Sigmoid colon (tissue), 7 donors: ENCODE measurements around the gene PRXL2A. TPM values are rescaled to one million over a fixed set of nuclear protein-coding genes. Genes with fewer than 3 reads are reported as not detected.

Experiments used
- DNase-seq: peaks from one replicate; pipeline ENCODE4 v3.0.0-alpha.2; 2019
- H3K27ac ChIP-seq, 4 donors: fragments of 200-600 bp; sonication (generic); one replicate each; pipeline ENCODE4 v1.5.1; 2016 to 2019; ENCODE audit warnings: mild to moderate bottlenecking in 1 of 4
- H3K27me3 ChIP-seq, 3 donors: fragments of 200-600 bp; sonication (generic); one replicate each; pipeline ENCODE4 v1.5.1; 2019; ENCODE audit warnings: mild to moderate bottlenecking in 1 of 3
- H3K36me3 ChIP-seq, 4 donors: fragments of 200-600 bp; sonication (generic); one replicate each; pipeline ENCODE4 v1.5.1; 2016 to 2019
- H3K4me1 ChIP-seq, 4 donors: fragments of 200-600 bp; sonication (generic); one replicate each; pipeline ENCODE4 v1.5.1; 2017 to 2019
- H3K4me3 ChIP-seq, 4 donors: fragments of 200-600 bp; sonication (generic); one replicate each; pipeline ENCODE4 v1.5.1; 2017 to 2019; ENCODE audit warnings: mild to moderate bottlenecking in 2 of 4, moderate library complexity in 1 of 4
- H3K9me3 ChIP-seq, 4 donors: fragments of 200-600 bp in 3 of 4; sonication (generic) in 3 of 4; one replicate each; pipeline versions ENCODE4 v1.5.1 to v1.6.1; 2013 to 2019
- CTCF ChIP-seq, 4 experiments: fragments of 450-650 bp in 3 of 4; fragments of 200-600 bp in 1 of 4; IDR thresholded peaks; one replicate each; pipeline ENCODE4 v1.5.1; 2016 to 2019; ENCODE audit warnings: antibody characterized with exemption in 4 of 4, mild to moderate bottlenecking in 3 of 4, moderate library complexity in 2 of 4
- EP300 ChIP-seq, 4 donors: sonication (generic); formaldehyde crosslinking; IDR thresholded peaks; one replicate each; pipeline ENCODE4 v1.6.1; 2017; ENCODE audit warnings: antibody characterized with exemption in 4 of 4
- POLR2A ChIP-seq, 2 donors: fragments of 450-650 bp; IDR thresholded peaks; one replicate each; pipeline ENCODE4 v1.6.1; 2016; ENCODE audit warnings: antibody characterized with exemption in 2 of 2, mild to moderate bottlenecking in 2 of 2, moderate library complexity in 2 of 2
- POLR2AphosphoS5 ChIP-seq, 4 donors: sonication (generic); formaldehyde crosslinking; IDR thresholded peaks; one replicate each; pipeline ENCODE4 v1.6.1; 2017; ENCODE audit warnings: antibody characterized with exemption in 4 of 4
- WGBS, 2 donors: extraction: QIAGEN DNeasy Blood & Tissue Kit; methylation state at CpG; one replicate each; pipeline ENCODE4 v1.1.7; 2013; 5-methylcytosine and 5-hydroxymethylcytosine counted together
- intact Hi-C: fragments of 100-400 bp; cut with DNase I; formaldehyde crosslinking; loops from one replicate; pipeline ENCODE4 v1.15.1; 2023
- polyA plus RNA-seq, 3 donors: library from polyadenylated mRNA; stranded (reverse); fragments of 200-250 nt; gene quantifications; one replicate each; pipeline ENCODE4 v1.2.3, GENCODE V29; 2013
- total RNA-seq, 4 donors: library from RNA; depleted of rRNA; stranded (reverse); fragments of >200 nt; gene quantifications; one replicate each; pipeline ENCODE4 v1.1.0, GENCODE V29; 2016
- donor health status: healthy with polysubstance abuse.
- donor health status: Bipolar disorder and iron deficiency.
- donor health status: healthy.

The PRXL2A gene
- total and polyA plus RNA-seq, 7 donors: 33.3 to 63.5 (median 48.7) TPM

GRCh38 chr10:80449520-80449919, 41.2 kb downstream of the PRXL2A start:
- 56 to 70% methylated on average over 2 of the region's 2 CpGs for whole genome bisulfite sequencing, 2 donors

GRCh38 chr10:80451132-80451531, 42.8 kb downstream of the PRXL2A start:
- H3K4me1 ChIP-seq: peaks cover 0 to 24% (median 21%) of the 10 kb centered on the region in 4 donors
- no peak overlapping the region for H3K4me3 ChIP-seq
- 94 to 100% methylated on average over 1 of the region's 1 CpG for WGBS, 2 donors
- TF ChIP-seq CTCF (IDR thresholded peaks at IDR 0.05): no peak
- no peak for TF ChIP-seq POLR2A (IDR thresholded peaks at IDR 0.05)
- no peak for TF ChIP-seq EP300 (IDR thresholded peaks at IDR 0.05)
- no peak for TF ChIP-seq POLR2AphosphoS5 (IDR thresholded peaks at IDR 0.05)
- H3K9me3 ChIP-seq: no peaks in the 10 kb centered on the region
- H3K27me3 ChIP-seq: no peaks in the 10 kb centered on the region
- no peaks in the 10 kb centered on the region for H3K36me3 ChIP-seq
- DNase-seq: no peak
- intact Hi-C loops: loop anchor here (5.0 kb wide), 2 partner anchors 39 to 69 kb away; no protein-coding TSS in a partner anchor
- no peak overlapping the region for H3K27ac ChIP-seq

More at GRCh38 chr10:80449520-80449919, 41.2 kb downstream of the PRXL2A start:
- intact Hi-C loops: no loop called here
- no peaks in the 10 kb centered on the region for H3K36me3 ChIP-seq
- H3K4me1 ChIP-seq: peaks cover 0 to 13% (median 9%) of the 10 kb centered on the region in 4 donors
- H3K9me3 ChIP-seq: no peaks in the 10 kb centered on the region
- no peak for DNase-seq
- H3K27me3 ChIP-seq: no peaks in the 10 kb centered on the region
- no peak for TF ChIP-seq EP300 (IDR thresholded peaks at IDR 0.05)
- no peak for TF ChIP-seq POLR2A (IDR thresholded peaks at IDR 0.05)
- no peak for TF ChIP-seq CTCF (IDR thresholded peaks at IDR 0.05)
- no peak for TF ChIP-seq POLR2AphosphoS5 (IDR thresholded peaks at IDR 0.05)
- no peak overlapping the region for H3K4me3 ChIP-seq
- no peak overlapping the region for H3K27ac ChIP-seq

- H3K27ac ChIP-seq: peak overlapping the region in 1 of 4 donors; percentile 93
- peaks cover 0 to 32% (median 28%) of the 10 kb centered on the region in 4 donors for H3K4me1 ChIP-seq
- H3K4me3 ChIP-seq: no peak overlapping the region
- intact Hi-C loops: loop anchor here (5.0 kb wide), 2 partner anchors 40 to 70 kb away; no protein-coding TSS in a partner anchor
- TF ChIP-seq POLR2AphosphoS5 (IDR thresholded peaks at IDR 0.05) (no peak), POLR2A (IDR thresholded peaks at IDR 0.05) (no peak), EP300 (IDR thresholded peaks at IDR 0.05) (no peak), CTCF (IDR thresholded peaks at IDR 0.05) (no peak)
- DNase-seq: no peak
- H3K27me3 ChIP-seq: no peaks in the 10 kb centered on the region
- no peaks in the 10 kb centered on the region for H3K9me3 ChIP-seq
- no peaks in the 10 kb centered on the region for H3K36me3 ChIP-seq
Measured at GRCh38 chr10:80452069-80452468, 43.7 kb downstream of the PRXL2A start.

GRCh38 chr10:80452640-80453039, 44.3 kb downstream of the PRXL2A start:
- Histone ChIP-seq H3K27ac (peak overlapping the region in 3 of 4 donors; percentile 86 to 98 (median 93)), H3K36me3 (no peaks in the 10 kb centered on the region), H3K4me3 (no peak overlapping the region), H3K27me3 (no peaks in the 10 kb centered on the region), H3K9me3 (no peaks in the 10 kb centered on the region), H3K4me1 (peaks cover 0 to 34% (median 29%) of the 10 kb centered on the region in 4 donors)
- WGBS, 2 donors: 80 to 85% methylated on average over 4 of the region's 4 CpGs
- no peak for DNase-seq
- intact Hi-C loops: loop anchor here (5.0 kb wide), 2 partner anchors 40 to 70 kb away; no protein-coding TSS in a partner anchor
- TF ChIP-seq POLR2AphosphoS5 (IDR thresholded peaks at IDR 0.05) (no peak), CTCF (IDR thresholded peaks at IDR 0.05) (no peak), POLR2A (IDR thresholded peaks at IDR 0.05) (no peak), EP300 (IDR thresholded peaks at IDR 0.05) (no peak)
